NCI-H2081 (cell line): ENCODE data around the gene F8A1.
"Not testable (repeated sequence)": the region's sequence is repeated elsewhere in the genome, so short reads cannot be mapped to it uniquely, and the experiment has no call there.

Experiments used
- DNase-seq, 2 experiments: peaks; one replicate each; lab custom pipeline; 2025; lab: John Stamatoyannopoulos, UW

F8A1 gene

GRCh38 chrX:154886069-154886788 is at the start of gene F8A1:
TSS of gene F8A1 (plus strand) at chrX:154886355. CDS start at chrX:154886375, 20 bp downstream.
- not testable (repeated sequence) for DNase-seq

- peak; percentile 3 to 20 for DNase-seq
These were observed 45.3 kb upstream of the F8A1 start for GRCh38 chrX:154840856-154841255.

- DNase-seq: no peak
These were observed 35.1 kb upstream of the F8A1 start for GRCh38 chrX:154850957-154851611.

GRCh38 chrX:154855256-154855655 is 30.9 kb upstream of the F8A1 start:
- no peak for DNase-seq

GRCh38 chrX:154868522-154868921 is 17.6 kb upstream of the F8A1 start:
- DNase-seq: not testable (repeated sequence)

GRCh38 chrX:154873329-154873728 is 12.8 kb upstream of the F8A1 start:
- DNase-seq: no peak

GRCh38 chrX:154884069-154884468 is 2.1 kb upstream of the F8A1 start:
- not testable (repeated sequence) for DNase-seq

- not testable (repeated sequence) for DNase-seq
These were observed 1.1 kb upstream of the F8A1 start for GRCh38 chrX:154885057-154885456.

GRCh38 chrX:154885549-154885948 is 606 bp upstream of the F8A1 start:
- not testable (repeated sequence) for DNase-seq

- DNase-seq: not testable (repeated sequence)
These were observed 650 bp downstream of the F8A1 start for GRCh38 chrX:154886789-154887221.

GRCh38 chrX:154890990-154891639 is 5.0 kb downstream of the F8A1 start:
- peak in 1 of 2 experiments; percentile 2 for DNase-seq

- DNase-seq: no peak
These were observed 6.1 kb downstream of the F8A1 start for GRCh38 chrX:154892296-154892695.

GRCh38 chrX:154900323-154900722 is 14.2 kb downstream of the F8A1 start:
- no peak for DNase-seq

GRCh38 chrX:154902408-154902807 is 16.3 kb downstream of the F8A1 start:
- DNase-seq: no peak

GRCh38 chrX:154908821-154909220 is 22.7 kb downstream of the F8A1 start:
- no peak for DNase-seq

GRCh38 chrX:154910048-154910447 is 23.9 kb downstream of the F8A1 start:
- DNase-seq: not testable (repeated sequence)

GRCh38 chrX:154910528-154910927 is 24.4 kb downstream of the F8A1 start:
- DNase-seq: not testable (repeated sequence)

- no peak for DNase-seq
These were observed 27.9 kb downstream of the F8A1 start for GRCh38 chrX:154914052-154914451.

- peak; percentile 36 to 70 for DNase-seq
These were observed 31.9 kb downstream of the F8A1 start for GRCh38 chrX:154918060-154918483.

GRCh38 chrX:154924771-154925170 is 38.6 kb downstream of the F8A1 start:
- not testable (repeated sequence) for DNase-seq
